Kidney epithelial cell (primary cell): ENCODE results near the gene CHI3L1. TPM values are rescaled to one million over a fixed set of nuclear protein-coding genes. Genes with fewer than 3 reads are reported as not detected.

Experiments
- DNase-seq: peaks from one replicate; pipeline ENCODE4 v3.0.0-alpha.2; 2010; ENCODE audit warnings: low read depth
- H3K27me3 ChIP-seq: 2 replicates; pipeline ENCODE4 v1.6.0; 2011; ENCODE audit warnings: low read length; ENCODE audit not compliant: control insufficient read depth, insufficient read depth
- H3K36me3 ChIP-seq: 2 replicates; pipeline ENCODE4 v1.5.1; 2011; ENCODE audit warnings: low read length; ENCODE audit not compliant: control insufficient read depth, insufficient read depth
- H3K4me3 ChIP-seq: 2 replicates; pipeline ENCODE4 v1.5.1; 2011; ENCODE audit warnings: low read depth, mild to moderate bottlenecking, control low read depth, low read length
- total RNA-seq: library from RNA; depleted of rRNA; stranded (reverse); fragments of >200 nt; gene quantifications from 2 replicates; pipeline ENCODE4 v1.2.3, GENCODE V29; 2015
- TF ChIP-seq, protein P1 (sequence below): IDR thresholded peaks from 2 replicates; pipeline ENCODE4 v1.5.1; 2011; ENCODE audit warnings: mild to moderate bottlenecking, moderate library complexity, low read length, control low read depth, inconsistent platforms; ENCODE audit not compliant: insufficient read depth, poor library complexity, severe bottlenecking

CHI3L1 gene
- total RNA-seq, 1 donor from 2014 or later, result 1.5 TPM

DNA sequence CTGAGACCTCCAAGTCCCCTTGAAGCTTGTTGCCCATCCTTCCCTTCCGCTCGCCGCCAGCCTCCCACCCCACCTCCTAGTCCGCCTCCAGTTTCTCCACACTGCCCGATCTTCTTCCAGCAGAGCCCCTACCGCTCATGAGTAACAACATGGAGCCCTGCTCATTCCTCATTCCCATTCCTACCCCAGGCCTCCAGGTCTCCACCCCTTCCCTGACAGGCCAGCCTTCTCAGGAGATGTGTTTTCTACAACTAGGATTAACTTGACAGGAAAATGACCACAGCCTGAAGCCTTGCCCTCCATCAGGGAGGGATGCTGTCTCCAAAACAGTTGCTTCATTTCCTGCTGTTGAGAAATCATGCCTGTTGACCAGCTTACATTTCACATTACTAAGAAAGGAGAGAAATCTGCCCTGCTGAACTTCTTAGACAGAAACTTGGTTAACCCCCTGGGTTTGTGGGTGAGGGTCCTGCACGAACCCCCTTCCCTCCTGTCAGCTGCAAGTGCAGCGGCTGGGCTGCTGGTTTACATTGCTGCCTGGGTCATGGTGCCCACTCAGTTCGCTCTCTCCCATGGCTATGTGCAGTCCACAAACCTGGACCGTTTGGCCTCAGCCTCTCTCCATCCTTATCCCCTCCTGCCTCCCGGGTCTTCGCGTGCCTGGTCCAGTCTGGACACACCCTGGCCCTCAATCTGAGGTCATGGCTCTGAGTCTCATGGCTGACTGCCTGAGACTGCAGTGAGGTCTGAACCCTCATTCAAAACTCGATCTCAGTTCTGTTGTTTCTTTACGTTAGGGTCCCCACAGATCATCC lies 16.1 kb upstream of the CHI3L1 start:
- Histone ChIP-seq H3K36me3 (no peaks in the 10 kb centered on the region), H3K27me3 (no peaks in the 10 kb centered on the region), H3K4me3 (no peak overlapping the region)
- TF ChIP-seq, protein P1, sequence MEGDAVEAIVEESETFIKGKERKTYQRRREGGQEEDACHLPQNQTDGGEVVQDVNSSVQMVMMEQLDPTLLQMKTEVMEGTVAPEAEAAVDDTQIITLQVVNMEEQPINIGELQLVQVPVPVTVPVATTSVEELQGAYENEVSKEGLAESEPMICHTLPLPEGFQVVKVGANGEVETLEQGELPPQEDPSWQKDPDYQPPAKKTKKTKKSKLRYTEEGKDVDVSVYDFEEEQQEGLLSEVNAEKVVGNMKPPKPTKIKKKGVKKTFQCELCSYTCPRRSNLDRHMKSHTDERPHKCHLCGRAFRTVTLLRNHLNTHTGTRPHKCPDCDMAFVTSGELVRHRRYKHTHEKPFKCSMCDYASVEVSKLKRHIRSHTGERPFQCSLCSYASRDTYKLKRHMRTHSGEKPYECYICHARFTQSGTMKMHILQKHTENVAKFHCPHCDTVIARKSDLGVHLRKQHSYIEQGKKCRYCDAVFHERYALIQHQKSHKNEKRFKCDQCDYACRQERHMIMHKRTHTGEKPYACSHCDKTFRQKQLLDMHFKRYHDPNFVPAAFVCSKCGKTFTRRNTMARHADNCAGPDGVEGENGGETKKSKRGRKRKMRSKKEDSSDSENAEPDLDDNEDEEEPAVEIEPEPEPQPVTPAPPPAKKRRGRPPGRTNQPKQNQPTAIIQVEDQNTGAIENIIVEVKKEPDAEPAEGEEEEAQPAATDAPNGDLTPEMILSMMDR, result no peak
- no peak for DNase-seq

DNA sequence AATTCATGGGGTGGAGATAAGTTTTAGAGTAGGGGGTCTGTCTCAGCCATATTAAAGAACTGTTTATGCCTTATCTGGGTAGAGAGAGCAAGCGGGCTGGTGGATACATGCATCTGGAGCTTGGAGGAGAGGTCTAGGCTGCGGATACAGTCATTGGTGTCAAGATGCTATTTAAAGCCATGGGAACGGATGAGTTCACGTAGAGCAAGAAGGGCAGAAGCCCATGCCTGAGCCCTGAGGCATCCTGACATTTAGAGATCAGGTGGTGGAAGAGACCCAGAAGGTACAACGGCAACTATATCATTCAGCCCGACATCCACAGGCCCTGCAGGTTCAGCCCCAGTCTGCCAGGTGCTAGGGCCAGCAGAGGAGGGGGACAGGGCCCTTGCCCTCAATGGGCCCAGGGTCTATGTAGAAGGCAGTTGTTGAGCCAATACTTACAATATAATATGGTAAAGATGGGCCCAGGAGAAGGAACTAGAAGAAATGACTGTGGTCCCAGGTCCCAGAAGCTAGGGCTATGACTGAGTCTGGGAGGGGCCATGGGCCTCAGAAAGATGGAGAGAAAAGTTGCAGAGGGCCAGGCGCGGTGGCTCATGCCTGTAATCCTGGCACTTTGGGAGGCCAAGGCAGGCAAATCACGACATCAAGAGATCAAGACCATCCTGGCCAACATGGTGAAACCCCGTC lies 15.2 kb upstream of the CHI3L1 start:
- TF ChIP-seq, protein P1, result no peak
- H3K27me3 ChIP-seq, result no peaks in the 10 kb centered on the region
- no peak for DNase-seq
- H3K4me3 ChIP-seq, result no peak overlapping the region
- H3K36me3 ChIP-seq, result no peaks in the 10 kb centered on the region

DNA sequence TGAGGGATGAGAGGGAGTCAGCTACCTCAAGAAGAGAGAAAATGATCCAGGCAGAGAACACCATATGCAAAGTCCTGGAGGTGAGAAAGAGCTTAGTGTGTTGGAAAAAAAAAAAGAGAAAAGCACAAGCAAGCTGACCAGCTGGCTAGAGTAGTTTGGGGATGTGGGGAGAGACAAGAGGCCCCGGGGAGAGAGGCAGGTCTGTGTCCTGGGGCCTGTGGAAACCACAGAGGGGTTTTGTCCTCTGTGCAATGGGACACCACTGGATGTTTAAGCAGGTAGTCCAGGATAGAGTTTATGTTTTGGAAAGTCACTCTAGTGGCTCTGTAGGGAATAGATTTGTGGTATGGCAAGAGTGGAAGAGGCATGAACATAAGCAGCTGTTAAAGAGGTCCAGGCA lies 14.4 kb upstream of the CHI3L1 start:
- TF ChIP-seq, protein P1, result no peak
- no peak overlapping the region for H3K4me3 ChIP-seq
- no peaks in the 10 kb centered on the region for H3K27me3 ChIP-seq
- DNase-seq, result no peak
- no peaks in the 10 kb centered on the region for H3K36me3 ChIP-seq

DNA sequence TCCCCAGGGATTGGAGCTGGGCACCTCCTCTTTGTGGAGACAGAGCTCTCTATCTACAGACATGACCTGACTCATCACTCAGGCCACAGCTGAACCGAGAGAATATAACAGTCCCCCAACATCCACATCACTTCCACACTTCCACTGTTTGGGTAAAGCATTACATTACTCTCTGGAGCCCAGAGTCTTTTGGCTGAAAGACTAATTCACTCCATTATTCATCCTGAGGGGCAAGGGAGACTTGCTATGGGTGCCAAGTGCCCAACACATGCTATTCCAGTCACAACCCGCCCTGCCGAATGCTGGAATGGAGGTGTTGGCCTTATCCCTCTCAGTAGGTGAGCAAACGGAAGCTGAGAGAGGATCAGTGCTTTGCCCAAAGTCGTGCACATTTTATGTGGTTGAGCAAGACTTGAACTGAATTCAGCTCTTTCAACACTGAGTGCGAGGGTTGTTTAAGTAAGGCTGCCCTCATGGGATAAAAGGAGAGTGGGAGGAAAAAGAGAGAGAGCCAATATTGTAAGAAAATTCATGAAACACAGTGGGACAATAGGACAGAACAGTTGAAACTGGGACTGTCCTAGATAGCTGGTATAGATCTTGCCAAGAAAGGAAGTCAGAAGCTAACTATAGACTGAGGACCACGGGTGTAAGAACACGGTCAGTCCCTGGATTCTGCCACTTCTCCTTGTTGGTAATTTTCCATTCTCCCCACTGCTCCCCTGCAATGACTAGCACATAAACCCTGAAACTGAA lies 13.5 kb upstream of the CHI3L1 start:
- no peaks in the 10 kb centered on the region for H3K36me3 ChIP-seq
- H3K4me3 ChIP-seq, result no peak overlapping the region
- H3K27me3 ChIP-seq, result no peaks in the 10 kb centered on the region
- TF ChIP-seq, protein P1, result no peak
- no peak for DNase-seq

DNA sequence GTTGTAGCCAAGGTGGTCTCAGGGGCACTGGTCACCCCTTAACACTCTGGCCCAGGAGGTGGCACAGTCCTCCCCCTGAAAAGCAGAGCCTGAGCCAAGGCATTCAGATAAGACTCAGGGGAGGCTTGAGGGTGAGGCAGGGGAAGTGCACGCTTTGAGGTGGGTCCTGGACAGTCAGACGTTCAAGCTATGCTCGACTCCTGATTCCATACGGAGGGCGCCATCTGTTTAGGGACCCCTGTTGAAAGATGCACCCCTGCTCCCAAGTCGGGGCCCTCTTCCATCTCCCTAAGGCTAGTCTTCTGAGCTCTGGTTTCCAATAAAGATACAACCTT lies 12.9 kb upstream of the CHI3L1 start:
- H3K36me3 ChIP-seq, result no peaks in the 10 kb centered on the region
- H3K4me3 ChIP-seq, result no peak overlapping the region
- no peak for DNase-seq
- TF ChIP-seq, protein P1, result no peak
- H3K27me3 ChIP-seq, result no peaks in the 10 kb centered on the region
